HG02981 (cell line): ENCODE results near the gene FANCC.

ENCODE experiments used
- ATAC-seq: cut with Tn5 transposase; IDR thresholded peaks from one replicate; pipeline ENCODE4 v1.9.1; 2021; ENCODE audit warnings: mild to moderate bottlenecking, moderate library complexity; ENCODE audit not compliant: unreplicated experiment

The FANCC gene

DNA sequence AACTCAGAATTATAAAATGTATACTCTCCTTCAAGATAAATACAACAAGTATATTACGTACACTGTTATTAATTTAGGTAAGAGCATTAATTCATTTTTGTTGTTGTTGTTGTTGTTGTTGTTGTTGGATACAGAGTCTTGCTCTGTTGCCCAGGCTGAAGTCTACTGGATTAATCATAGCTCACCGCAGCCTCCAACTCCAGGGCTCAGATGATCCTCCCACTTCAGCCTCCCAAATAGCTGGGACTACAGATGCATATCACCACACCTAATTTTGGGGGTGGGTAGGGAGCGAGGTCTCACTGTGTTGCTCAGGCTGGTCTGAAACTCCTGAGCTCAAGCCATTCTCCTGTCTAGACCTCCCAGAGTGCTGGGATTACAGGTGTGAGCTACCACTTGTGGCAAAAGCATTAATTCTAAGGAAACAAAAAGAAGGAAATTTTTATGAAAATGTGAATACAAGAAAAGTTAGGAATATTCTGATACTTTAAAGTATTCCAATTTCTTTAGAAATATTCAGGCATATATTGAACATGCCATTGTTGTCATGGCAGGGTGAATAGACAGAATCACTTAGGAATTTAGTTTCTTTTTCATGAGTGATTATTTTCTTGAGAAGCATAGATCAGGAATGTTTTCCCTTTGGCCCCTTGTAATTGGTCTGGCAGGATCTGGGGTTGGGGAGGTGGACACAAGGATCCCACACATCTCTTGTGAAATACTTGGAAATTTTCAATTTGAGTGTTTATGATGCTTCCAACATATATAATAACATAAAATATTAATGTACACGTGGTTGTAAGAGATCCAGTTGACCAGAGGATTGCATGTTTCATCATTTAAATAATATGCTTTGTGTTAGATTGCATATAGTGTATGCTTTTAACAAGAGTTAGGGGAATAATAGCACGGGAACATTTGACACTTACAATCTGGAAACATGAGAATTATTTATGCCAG, 263.6 kb downstream of the FANCC start:
- ATAC-seq: no peak

DNA sequence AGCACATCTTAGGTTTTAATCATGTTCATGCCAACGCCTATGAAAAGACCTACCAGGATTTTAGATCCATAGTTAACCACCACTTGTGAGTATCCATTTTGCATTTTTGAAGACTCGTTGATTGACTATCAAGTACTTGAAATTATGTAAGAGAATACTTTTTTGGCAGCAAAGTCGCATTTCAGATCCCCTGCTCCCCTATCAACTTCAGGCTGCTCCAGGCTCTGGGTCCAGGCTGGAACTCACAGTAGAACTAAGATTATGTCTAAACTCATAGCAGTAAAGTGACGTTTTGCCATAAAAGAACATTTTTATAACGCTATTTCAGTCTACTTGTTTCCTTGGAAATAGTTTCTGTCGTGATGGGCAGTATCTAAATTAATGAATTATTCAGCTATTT, 267.7 kb downstream of the FANCC start:
- ATAC-seq: no peak
